Measurements from ENCODE around the gene RFPL3.
"Not testable (repeated sequence)": the region's sequence is repeated elsewhere in the genome, so short reads cannot be mapped to it uniquely, and the experiment has no call there.

RFPL3 gene

DNA sequence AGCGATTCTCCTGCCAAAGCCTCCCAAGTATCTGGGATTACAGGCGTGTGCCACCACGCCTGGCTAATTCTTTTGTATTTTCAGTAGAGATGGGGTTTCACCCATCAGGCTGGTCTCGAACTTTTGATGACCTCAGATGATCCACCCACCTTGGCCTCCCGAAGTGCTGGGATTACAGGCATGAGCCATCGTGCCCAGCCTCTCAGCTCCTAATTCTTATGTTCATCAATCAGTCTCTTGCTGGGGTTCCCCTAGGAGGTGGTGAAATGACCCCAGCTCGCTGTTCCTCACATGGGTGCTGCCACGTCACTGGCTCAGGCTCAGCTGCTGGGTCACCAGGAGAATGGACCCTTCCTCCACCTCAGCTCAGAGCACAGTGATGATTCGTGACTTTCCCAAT lies at the start of gene RFPL3:
RFPL3 (plus strand) TSS at position 301 of the 400 bp plus-strand sequence. CDS start 205 bp downstream, outside the sequence.
- DNase-seq = not testable (repeated sequence)

- no peak for DNase-seq
These were observed 49.5 kb upstream of the RFPL3 start for GRCh38 chr22:32308191-32308590.

DNA sequence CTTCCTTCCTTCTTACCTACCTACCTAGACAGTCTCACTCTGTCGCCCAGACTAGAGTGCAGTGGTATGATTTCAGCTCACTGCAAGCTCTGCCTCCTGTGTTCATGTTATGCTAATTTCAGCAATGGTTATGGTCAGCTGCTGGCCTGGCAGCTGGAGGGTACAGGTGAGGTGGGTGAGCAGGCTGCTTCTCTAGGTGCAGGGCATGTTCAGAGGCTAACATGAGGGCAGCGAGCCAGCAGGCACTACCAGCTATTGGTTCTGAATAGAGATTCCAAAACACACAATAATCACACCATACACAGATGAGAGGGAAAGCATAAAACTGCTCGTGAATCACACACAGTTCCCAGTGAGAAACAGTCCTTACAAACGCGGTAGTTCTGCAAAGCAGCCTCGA lies 48.7 kb upstream of the RFPL3 start:
- no peak for DNase-seq

DNA sequence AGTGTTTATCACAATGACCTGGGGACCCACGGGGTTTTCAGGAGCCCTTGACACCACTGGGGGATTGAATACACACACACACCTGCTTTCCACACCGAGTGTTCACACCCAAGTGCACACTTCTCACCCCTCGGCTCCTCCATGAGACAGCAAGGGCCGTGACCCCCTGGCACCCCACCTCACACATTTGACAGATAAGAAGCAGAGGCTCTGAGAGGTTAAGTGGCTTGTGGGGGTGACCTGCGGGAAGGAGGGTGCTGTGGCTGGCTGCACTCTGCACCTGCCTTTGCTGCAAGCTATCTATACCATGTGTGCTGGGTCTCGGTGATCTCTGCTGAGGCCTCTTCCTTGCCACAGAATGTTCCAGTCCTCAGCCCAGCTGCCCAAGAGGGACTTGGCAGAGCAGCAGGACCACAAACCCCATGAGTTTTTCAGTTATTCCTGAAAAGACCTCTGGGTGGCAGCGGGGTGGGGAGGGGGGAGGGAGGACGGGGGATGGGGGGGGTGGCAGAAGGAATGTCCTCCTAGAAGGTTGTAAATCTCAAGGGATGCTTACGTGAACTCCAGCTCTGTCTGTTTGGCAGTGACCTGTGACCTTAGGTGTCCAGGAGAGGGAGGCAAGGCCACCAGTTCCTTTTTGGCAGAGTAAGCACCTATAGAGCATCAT lies 47.9 kb upstream of the RFPL3 start:
- DNase-seq = no peak

DNA sequence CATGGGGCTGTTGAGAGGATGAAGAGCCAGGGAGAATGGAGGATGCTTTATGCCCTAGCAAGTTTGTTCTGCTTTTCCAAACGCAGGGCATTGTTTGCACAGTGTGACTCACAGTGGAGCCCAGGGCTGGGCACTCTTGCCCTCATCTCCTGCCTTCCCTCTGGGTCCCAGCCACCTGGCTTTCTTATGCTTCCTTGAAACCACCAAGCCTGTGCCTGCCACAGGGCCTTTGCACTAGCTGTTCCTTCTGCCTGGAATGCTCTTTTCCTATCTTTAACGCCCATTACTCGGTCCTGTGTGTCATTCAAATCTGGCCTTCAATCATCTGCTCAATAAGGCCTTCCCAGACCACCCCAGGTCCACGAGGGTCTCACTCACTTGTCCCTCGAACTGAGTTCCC lies 46.9 kb upstream of the RFPL3 start:
- DNase-seq = no peak

DNA sequence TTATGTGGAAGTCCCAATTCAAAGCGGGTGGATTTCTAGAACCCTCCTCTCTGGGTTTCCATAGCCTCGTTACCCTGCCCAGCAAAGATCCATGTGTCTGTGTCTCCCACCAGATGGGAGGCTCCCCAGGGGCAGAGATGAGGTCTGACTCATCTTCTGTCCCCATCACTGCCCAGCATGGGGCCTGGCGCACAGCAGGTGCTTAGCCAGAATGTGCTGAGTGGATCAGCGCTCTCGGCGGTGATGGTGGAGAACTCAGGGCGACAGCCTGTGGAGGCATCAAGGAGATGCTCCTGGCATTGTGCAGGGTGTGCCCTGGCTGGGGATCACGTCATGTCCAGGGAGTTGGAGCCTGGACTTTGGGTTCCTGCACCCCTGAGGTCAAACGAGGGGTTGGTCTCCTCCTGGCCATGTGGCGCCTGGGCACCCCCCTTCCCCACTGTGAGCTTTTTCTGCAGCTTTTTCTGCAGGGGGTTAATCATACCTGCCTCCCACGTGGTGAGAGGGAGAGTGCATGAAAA lies 46.1 kb upstream of the RFPL3 start:
- no peak for DNase-seq

GRCh38 chr22:32312748-32313147 lies 44.9 kb upstream of the RFPL3 start:
- DNase-seq = no peak

DNA sequence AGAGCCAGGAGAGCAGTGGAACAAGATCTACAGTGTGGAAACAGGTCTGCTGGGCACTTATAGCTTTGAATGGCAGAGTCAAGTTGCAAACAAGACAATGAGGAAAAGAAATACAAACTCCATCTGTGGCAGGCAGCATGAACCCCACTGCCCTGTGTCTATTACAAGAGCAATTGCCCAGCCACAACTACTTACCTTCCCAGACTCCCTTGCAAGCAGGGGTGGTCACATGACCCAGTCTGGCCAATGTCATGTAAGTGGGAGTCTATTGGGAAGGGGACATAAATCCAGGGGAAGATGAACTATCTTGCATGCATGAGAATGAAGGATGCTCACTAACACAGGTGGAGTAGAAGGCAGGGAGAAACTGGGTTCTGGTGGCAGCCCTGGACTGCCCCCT lies 44.1 kb upstream of the RFPL3 start:
- no peak for DNase-seq

- DNase-seq = no peak
These were observed 40.1 kb upstream of the RFPL3 start for GRCh38 chr22:32317524-32317923.

GRCh38 chr22:32318361-32318760 lies 39.3 kb upstream of the RFPL3 start:
- no peak for DNase-seq

GRCh38 chr22:32319861-32320406 lies 37.7 kb upstream of the RFPL3 start:
- no peak for DNase-seq

- no peak for DNase-seq
These were observed 34.7 kb upstream of the RFPL3 start for GRCh38 chr22:32322986-32323385.

GRCh38 chr22:32323513-32324164 lies 34.0 kb upstream of the RFPL3 start:
- DNase-seq = no peak

DNA sequence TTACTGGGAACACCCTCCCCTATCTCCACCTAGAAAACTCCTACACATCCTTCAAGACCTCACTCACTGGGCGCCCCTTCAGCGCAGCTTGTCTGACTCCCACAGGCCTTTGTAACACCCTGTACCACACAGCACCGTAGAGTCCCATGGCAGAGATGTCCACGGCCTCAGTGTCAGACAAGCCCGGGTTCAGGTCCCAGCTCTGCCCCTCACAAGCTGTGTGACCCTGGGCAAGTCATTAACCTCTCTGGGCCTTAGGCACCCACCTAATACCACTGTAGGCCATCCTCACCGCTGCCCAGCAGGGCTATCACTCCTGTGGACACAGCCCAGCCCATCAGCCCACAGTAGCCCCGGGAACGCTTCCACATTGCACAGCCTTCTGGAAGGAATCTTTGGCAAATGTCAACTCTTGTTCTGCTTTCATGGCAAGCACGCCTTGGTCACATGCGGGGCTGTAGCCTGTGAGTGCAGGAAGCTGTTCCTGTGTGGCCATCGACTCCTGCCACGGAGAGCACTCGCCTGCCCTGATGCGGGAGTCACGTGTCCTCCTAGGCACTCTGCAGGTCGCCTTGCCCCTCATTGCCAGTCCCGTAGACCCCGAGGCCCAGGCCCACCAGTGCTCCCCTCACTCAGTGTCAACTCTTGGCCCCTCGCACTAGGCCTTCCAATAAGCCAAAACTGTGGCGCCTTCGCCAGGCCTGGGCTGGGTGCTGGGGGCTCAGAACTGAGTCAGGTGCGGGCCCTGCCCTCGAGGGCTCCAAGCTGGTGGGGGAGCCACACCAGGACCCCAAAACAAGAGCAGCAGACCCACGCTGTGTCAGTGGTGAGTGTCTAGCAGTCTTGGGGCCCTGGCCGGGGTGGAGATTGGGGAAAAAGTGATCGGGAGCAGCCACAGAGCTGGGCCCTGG lies 32.9 kb upstream of the RFPL3 start:
- DNase-seq = no peak

DNA sequence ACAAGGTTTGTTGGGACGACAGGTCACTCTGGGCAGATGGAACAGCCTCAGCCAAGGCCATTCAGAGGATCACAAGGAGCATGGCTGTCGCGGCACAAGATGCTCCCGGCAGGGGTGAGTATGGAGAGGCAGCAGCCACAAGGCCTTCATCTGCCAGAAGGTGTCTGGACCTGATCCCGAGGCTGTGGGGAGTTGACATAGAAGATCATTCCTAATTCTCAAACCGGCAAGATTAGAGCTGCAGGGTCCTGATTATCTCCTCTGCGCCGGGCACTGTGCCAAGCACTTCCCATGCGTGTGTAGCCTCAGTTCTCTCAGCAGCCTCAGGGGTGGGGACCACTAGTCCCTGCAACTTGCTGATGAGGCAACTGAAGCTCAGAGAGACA lies 32.3 kb upstream of the RFPL3 start:
- DNase-seq = no peak

GRCh38 chr22:32325811-32326237 lies 31.8 kb upstream of the RFPL3 start:
- no peak for DNase-seq

DNA sequence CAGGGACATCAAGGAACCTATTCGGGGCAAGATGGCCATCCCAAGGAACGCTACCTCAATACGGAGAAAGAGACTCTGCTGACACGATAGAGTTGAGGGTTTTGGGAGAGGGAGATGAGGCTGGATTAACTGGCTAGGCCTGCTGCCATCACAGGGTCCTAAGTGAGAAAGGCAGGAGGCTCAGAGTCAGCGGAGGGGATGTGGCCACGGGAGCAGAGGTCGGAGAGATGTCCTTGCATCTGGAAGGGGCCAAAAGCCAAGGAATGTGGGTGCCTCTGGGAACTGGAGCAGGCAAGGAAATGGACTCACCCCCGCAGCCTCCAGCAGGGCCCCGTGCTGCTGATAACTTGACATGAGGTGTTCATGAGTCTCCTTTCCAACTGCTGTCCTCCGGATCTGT lies 31.0 kb upstream of the RFPL3 start:
- DNase-seq = no peak

GRCh38 chr22:32327066-32327465 lies 30.6 kb upstream of the RFPL3 start:
- no peak for DNase-seq

- no peak for DNase-seq
These were observed 30.0 kb upstream of the RFPL3 start for GRCh38 chr22:32327596-32328171.

- DNase-seq = no peak
These were observed 29.1 kb upstream of the RFPL3 start for GRCh38 chr22:32328306-32329201.

DNA sequence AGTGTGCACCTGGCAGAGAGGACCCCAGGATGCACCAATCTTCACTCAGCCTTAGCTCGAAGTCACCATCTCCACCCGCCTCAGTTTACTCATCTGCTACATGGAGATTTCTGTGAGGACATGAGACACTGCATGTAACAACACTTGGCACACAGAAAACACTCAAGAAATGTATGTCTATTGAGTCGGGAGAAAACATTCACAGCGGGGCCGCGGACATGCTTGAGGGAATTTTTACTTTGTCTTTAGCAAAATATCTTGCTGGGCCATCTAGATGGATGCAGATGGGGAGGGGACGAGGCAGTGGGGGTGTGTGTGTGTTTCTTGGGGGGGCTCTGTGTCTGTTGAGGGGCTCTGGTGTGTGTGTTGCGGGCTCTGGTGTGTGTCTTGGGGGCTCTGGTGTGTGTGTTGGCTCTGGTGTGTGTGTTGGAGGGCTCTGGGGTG lies 28.4 kb upstream of the RFPL3 start:
- no peak for DNase-seq
